Stimulated activated CD4-positive, alpha-beta T cell treated with anti-CD3 and anti-CD28 coated beads, TNF-alpha, amount 100 ng/mL, for 1 hour (primary cell): ENCODE results near the gene MAGED1.
"Not testable (repeated sequence)": the region's sequence is repeated elsewhere in the genome, so short reads cannot be mapped to it uniquely, and the experiment has no call there.

ENCODE experiments used
- DNase-seq, 3 donors: peaks; one replicate each; pipeline ENCODE4 v3.0.0-alpha.2; 2020; ENCODE audit warnings: low read depth in 3 of 3, low spot score in 1 of 3

The MAGED1 gene

DNA sequence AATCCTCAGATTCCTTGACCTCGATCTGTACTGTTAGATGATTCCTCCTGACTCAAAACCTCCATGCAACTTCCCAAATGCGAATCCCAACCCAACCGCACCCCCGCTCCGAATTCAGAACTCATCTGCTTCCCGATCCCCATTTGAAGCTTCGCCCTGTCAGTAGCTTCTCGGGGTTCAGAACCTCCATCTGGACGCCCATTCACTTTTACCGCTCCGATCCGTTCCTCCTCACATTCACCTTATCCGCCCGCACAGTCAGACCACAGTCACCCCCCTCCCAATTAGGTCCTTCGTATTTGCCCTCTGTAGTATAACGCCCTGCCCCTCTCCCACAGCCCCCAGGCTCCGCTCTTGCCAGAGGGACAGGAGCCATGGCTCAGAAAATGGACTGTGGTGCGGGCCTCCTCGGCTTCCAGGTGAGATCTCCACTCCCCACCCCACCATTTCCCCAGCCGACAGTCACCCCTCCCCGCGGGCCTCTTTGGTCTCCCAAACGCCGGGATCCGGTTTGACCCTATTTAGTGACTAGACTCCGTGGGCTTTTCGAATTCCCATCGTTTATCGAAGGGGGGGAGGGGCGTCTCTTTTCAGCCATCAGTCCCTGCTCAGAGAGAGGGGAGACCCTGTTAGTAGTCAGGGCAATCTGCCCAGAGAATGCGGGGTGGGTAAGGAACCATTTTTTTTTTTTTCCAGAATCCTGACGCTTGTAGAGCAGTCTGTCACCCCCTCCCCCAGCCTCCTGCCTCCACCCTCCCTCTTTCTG lies 691 bp downstream of the MAGED1 start:
- no peak for DNase-seq

DNA sequence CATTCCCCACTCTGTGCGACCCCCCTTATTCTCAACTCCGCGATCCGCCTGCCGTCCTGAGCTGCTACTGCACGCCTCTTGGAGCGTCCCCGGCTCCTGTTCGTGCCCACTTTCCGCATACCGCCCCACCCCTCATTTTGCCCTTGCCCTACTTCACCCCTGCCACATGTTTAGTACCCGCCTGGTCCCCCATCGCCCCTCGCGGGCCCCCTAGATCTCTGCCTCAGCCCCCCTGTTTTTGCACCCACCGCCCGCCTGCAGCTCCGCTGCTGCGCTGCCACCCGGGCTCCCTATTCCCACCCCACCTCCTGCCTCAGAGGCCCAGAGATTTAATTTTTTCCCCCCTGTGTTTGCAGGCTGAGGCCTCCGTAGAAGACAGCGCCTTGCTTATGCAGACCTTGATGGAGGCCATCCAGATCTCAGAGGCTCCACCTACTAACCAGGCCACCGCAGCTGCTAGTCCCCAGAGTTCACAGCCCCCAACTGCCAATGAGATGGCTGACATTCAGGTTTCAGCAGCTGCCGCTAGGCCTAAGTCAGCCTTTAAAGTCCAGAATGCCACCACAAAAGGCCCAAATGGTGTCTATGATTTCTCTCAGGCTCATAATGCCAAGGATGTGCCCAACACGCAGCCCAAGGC lies 1.4 kb downstream of the MAGED1 start:
- DNase-seq: no peak

DNA sequence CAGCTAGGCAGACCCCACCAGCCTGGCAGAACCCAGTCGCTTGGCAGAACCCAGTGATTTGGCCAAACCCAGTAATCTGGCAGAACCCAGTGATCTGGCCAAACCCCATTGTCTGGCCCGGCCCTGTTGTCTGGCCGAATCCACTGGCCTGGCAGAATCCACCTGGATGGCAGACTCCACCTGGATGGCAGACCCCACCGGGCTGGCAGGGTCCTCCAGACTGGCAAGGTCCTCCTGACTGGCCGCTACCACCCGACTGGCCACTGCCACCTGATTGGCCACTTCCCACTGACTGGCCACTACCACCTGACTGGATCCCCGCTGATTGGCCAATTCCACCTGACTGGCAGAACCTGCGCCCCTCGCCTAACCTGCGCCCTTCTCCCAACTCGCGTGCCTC lies 3.2 kb downstream of the MAGED1 start:
- DNase-seq: no peak

- DNase-seq: no peak
Observed at GRCh38 chrX:51899741-51900140, 6.3 kb downstream of the MAGED1 start.

- no peak for DNase-seq
Observed at GRCh38 chrX:51902510-51903050, 9.2 kb downstream of the MAGED1 start.

GRCh38 chrX:51905152-51905551 lies 11.7 kb downstream of the MAGED1 start:
- DNase-seq: not testable (repeated sequence)

GRCh38 chrX:51905711-51906110 lies 12.3 kb downstream of the MAGED1 start:
- no peak for DNase-seq

DNA sequence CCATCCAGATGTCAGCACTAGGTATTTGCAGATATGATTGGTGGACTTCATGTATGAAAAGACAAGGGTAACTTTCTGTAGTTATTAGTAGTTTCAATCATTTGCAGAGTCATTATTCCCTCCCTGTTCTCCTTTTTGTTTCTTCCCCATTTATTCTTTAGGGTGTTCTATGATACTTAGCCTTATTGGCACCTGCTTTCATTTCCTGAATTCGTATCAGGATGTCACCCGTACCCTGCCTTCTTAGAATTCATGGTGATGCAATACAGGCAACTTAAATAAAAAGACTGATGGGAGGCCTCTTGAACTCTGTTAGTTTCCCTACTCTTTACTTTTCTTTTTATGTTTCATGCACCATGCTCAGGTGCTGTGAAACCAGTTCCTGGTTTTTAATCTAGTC lies 24.2 kb downstream of the MAGED1 start:
- no peak for DNase-seq

DNA sequence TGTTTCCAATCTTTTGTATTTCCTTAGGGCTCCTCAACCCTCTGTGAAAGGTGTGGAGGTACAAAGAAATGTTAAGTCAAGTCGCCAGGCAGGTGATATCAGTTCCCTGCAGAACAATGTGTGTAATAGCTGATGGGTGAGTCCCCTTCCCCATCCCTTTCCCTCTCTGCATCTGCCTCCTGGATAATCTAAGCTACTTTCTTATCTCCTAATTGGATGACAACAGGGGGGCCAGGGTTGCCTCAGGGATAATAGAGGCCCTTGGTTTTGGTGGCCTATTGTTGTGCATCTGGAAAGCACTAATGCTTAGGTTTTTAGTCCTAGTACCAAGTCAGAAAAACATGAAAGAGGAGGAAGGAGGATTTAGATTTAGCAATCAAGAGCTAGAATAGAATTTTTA lies 29.1 kb downstream of the MAGED1 start:
- no peak for DNase-seq

DNA sequence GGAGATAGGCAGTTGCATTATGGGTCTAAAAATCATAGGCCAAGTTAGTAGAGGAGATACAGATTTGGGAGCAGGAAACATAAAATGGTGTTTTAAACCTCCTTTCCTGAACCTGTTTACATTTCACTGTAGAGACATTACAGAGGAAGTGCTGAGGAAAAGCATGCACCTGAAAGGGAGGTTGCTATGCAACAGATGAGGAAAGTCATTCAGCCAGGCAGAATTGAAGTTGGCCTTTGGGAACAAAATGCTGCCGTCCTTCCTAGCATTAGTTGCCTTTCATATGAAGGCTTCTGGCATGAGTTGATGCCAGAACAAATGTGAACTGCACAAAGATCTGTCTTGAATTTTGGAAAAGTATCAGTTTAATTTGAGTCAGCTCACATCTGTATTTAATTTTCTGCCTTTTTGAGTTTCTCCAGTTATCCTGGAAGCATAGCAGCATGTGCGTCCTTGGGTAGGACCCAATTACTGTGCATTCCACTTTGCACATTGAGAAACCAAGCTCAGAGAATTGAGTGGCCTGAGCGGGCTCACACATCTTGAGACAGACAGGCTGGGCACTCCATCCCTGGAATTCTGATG lies 38.2 kb downstream of the MAGED1 start:
- no peak for DNase-seq
